ENCODE measurements around the gene ATG13. TPM values are rescaled to one million over a fixed set of nuclear protein-coding genes. Genes with fewer than 3 reads are reported as not detected.
"Not testable (repeated sequence)": the region's sequence is repeated elsewhere in the genome, so short reads cannot be mapped to it uniquely, and the experiment has no call there.

Gene ATG13
- total and polyA plus RNA-seq, 11 donors = 26.7 to 74.8 (median 48.7) TPM

DNA sequence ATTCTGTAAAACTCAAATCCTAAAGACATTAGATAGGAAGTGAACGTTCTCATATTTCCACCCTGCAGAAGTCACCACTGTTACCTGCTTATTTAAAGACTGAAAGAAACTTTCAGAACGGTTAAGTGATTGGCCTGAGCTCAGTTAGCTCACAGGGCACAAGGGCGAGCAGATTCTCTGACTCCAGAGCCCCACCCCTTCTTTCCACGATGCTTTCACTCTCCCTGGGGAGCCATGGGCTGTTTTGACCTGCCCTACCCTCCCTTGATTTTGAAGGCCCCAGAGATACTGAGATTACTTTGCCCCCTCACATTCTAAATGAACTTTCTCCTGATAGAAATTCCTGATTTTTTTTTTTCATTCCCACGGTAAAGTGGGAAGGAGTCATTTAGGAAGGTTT, 49.2 kb downstream of the ATG13 start:
- H3K9me3 ChIP-seq = no peaks in the 10 kb centered on the region
- ATAC-seq (peak in 3 of 4 donors; percentile 62 to 68 (median 68)), DNase-seq (peak in 2 of 5 donors; percentile 41 to 63)
- H3K4me1 ChIP-seq = peaks cover 7 to 73% (median 32%) of the 10 kb centered on the region in 12 donors
- H3K27ac ChIP-seq = peak overlapping the region in 11 of 12 donors; percentile 34 to 89 (median 68)
- intact Hi-C loops (cut with DNase I) = no loop called here
- no peak overlapping the region for H3K4me3 ChIP-seq
- H3K36me3 ChIP-seq = peaks cover 0 to 98% (median 92%) of the 10 kb centered on the region in 9 donors
- TF ChIP-seq CTCF (IDR thresholded peaks at IDR 0.05) = no peak
- WGBS, 4 donors = 34 to 42% (median 39%) methylated on average over 5 of the region's 5 CpGs
- no peaks in the 10 kb centered on the region for H3K27me3 ChIP-seq

DNA sequence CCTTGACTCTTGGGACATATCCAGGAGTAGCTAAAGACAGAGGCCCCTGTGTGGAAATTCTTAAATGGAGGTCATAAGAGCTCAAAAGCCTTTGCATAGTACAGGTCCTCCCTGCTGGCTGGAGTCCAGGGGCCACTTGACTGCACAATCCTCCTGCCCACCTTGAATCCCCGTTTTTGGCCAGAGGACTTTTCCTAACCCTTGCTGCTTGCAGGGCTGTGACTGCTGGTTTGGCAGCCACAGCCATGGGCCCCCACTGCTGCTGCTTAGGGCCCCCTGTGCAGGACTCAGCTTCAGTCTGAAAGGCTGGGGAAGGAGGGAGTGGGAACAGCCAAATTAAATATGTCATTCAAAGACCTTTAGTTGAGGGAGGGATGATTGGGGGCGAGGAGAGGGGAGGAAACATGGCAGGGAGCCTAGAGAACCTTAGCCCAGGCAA, 49.7 kb downstream of the ATG13 start:
- intact Hi-C loops (cut with DNase I) = no loop called here
- Histone ChIP-seq H3K27ac (peak overlapping the region; percentile 34 to 89 (median 67)), H3K4me1 (peaks cover 7 to 76% (median 33%) of the 10 kb centered on the region in 12 donors), H3K27me3 (no peaks in the 10 kb centered on the region), H3K4me3 (no peak overlapping the region), H3K9me3 (no peaks in the 10 kb centered on the region), H3K36me3 (peaks cover 0 to 98% (median 92%) of the 10 kb centered on the region in 9 donors)
- TF ChIP-seq CTCF (IDR thresholded peaks at IDR 0.05) (no peak), POLR2A (IDR thresholded peaks at IDR 0.05) (no peak)
- ATAC-seq (peak; percentile 6 to 25 (median 18)), DNase-seq (peak in 2 of 5 donors; percentile 36 to 53)
- WGBS, 4 donors = 32 to 41% (median 38%) methylated on average over 2 of the region's 2 CpGs

GRCh38 chr11:46668480-46669085, 51.2 kb downstream of the ATG13 start:
- Histone ChIP-seq H3K4me3 (no peak overlapping the region), H3K9me3 (no peaks in the 10 kb centered on the region), H3K36me3 (peaks cover 0 to 100% (median 92%) of the 10 kb centered on the region in 9 donors), H3K27me3 (no peaks in the 10 kb centered on the region), H3K27ac (peak overlapping the region in 8 of 12 donors; percentile 34 to 89 (median 69)), H3K4me1 (peaks cover 5 to 82% (median 41%) of the 10 kb centered on the region in 12 donors)
- DNase-seq (no peak), ATAC-seq (no peak)
- TF ChIP-seq POLR2A (IDR thresholded peaks at IDR 0.05) (no peak), CTCF (IDR thresholded peaks at IDR 0.05) (no peak)
- 92 to 95% (median 94%) methylated on average over 11 to 12 of the region's 12 CpGs for WGBS, 4 donors
- intact Hi-C loops (cut with DNase I) = no loop called here

- DNase-seq = peak in 1 of 5 donors; percentile 25
- peak overlapping the region in 5 of 12 donors; percentile 10 to 91 (median 30) for H3K27ac ChIP-seq
Observed at GRCh38 chr11:46669711-46670139, 52.4 kb downstream of the ATG13 start.

DNA sequence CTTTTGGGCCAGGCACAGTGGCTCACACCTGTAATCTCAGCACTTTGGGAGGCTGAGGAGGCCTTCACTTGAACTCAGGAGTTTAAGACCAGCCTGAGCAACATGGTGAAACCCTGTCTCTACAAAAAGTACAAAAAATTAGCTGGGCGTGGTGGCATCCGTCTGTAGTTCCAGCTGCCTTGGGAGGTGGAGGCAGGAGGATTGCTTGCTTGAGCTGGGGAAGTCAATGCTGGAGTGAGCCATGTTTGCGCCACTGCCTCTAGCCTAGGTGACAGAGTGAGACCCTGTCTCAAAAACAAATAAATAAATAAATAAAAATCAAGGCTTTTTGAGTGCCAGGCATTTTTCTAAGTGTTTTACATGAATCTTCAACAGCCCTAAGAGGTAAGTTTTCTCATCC, 53.2 kb downstream of the ATG13 start:
- intact Hi-C loops (cut with DNase I); ATAC-seq; H3K27me3 ChIP-seq; H3K4me3 ChIP-seq; H3K9me3 ChIP-seq: not testable (repeated sequence)
- 94 to 98% (median 96%) methylated on average over 3 of the region's 3 CpGs for WGBS, 4 donors
- Histone ChIP-seq H3K36me3 (peaks cover 0 to 85% (median 77%) of the 10 kb centered on the region in 9 donors), H3K27ac (peak overlapping the region in 6 of 12 donors; percentile 3 to 91 (median 30)), H3K4me1 (peaks cover 8 to 82% (median 46%) of the 10 kb centered on the region in 12 donors)
- peak in 1 of 5 donors; percentile 10 for DNase-seq

More at GRCh38 chr11:46669711-46670139, 52.4 kb downstream of the ATG13 start:
- Histone ChIP-seq H3K27me3 (no peaks in the 10 kb centered on the region), H3K4me3 (no peak overlapping the region), H3K36me3 (peaks cover 0 to 93% (median 84%) of the 10 kb centered on the region in 9 donors), H3K4me1 (peaks cover 8 to 82% (median 45%) of the 10 kb centered on the region in 12 donors), H3K9me3 (no peaks in the 10 kb centered on the region)
- intact Hi-C loops (cut with DNase I) = no loop called here
- 52 to 62% (median 57%) methylated on average over 3 of the region's 3 CpGs for WGBS, 4 donors
- peak in 10 of 12 donors; percentile 14 to 49 (median 30) for TF ChIP-seq CTCF (IDR thresholded peaks at IDR 0.05)
- no peak for TF ChIP-seq POLR2A (IDR thresholded peaks at IDR 0.05)
- ATAC-seq = peak in 2 of 4 donors; percentile 24 to 29

All from heart left ventricle (tissue), 16 donors.